Left ventricle myocardium superior (tissue), 1 donor: ENCODE measurements around the gene OR5A1. TPM values are rescaled to one million over a fixed set of nuclear protein-coding genes. Genes with fewer than 3 reads are reported as not detected.

Experiments
- ATAC-seq: fragments of 200-7000 bp; cut with Tn5 transposase; one replicate; pipeline ENCODE4 v1.9.1; 2020; ENCODE audit warnings: mild to moderate bottlenecking, moderate library complexity
- DNase-seq: peaks from one replicate; pipeline ENCODE4 v3.0.0-alpha.2; 2020
- intact Hi-C: fragments of 100-400 bp; cut with micrococcal nuclease; formaldehyde crosslinking; loops from one replicate; pipeline ENCODE4 v1.11.0; 2022
- total RNA-seq: library from RNA; stranded (reverse); fragmentation: NEBNext Ultra II Directional; extraction: Animal tissue kit (Norgen Biotek cat#: 25700); gene quantifications from one replicate; pipeline ENCODE4 v1.2.1, GENCODE V29; 2021
- donor health status: DM: no; HTN: yes; CAD: no; lungs with severe emphysema.

The OR5A1 gene
- total RNA-seq, 1 donor from 2014 or later: not detected

GRCh38 chr11:59463190-59463641 lies 26.9 kb downstream of the OR5A1 start:
- intact Hi-C loops: no loop called here
- ATAC-seq (peak; percentile 69), DNase-seq (no peak)

- intact Hi-C loops: no loop called here
- ATAC-seq (no peak), DNase-seq (no peak)
Observed at GRCh38 chr11:59473015-59473414, 36.7 kb downstream of the OR5A1 start, which contains the start of gene OR4D10. Gene OR4D10 (plus strand): TSS chr11:59473315. CDS start chr11:59477430, 4,115 bp downstream.

- DNase-seq (no peak), ATAC-seq (no peak)
- intact Hi-C loops: no loop called here
Observed at GRCh38 chr11:59475176-59475575, 38.9 kb downstream of the OR5A1 start.

- ATAC-seq: no peak
- intact Hi-C loops: no loop called here
- no peak for DNase-seq
Observed at GRCh38 chr11:59479906-59480305, 43.6 kb downstream of the OR5A1 start.

- intact Hi-C loops: no loop called here
- DNase-seq (no peak), ATAC-seq (no peak)
Observed at GRCh38 chr11:59480359-59480758, 44.1 kb downstream of the OR5A1 start.

Other genes starting within 250 kb of the OR5A1 start
- 13.6 TPM for gene MPEG1, start 223.5 kb upstream of the OR5A1 start, total RNA-seq
- gene OR5AN1, start 77.6 kb upstream of the OR5A1 start, total RNA-seq: not detected
- not detected for gene OR5A2, start 10.1 kb upstream of the OR5A1 start, total RNA-seq
- not detected for gene OR4D6, start 20.5 kb downstream of the OR5A1 start, total RNA-seq
- not detected for gene OR4D10, start 36.8 kb downstream of the OR5A1 start, total RNA-seq
- gene OR4D11, start 67.1 kb downstream of the OR5A1 start, total RNA-seq: not detected
- not detected for gene OR4D9, start 75.1 kb downstream of the OR5A1 start, total RNA-seq
- gene OSBP, start 179.3 kb downstream of the OR5A1 start, total RNA-seq: 40.9 TPM
- gene PATL1, start 232.6 kb downstream of the OR5A1 start, total RNA-seq: 24.5 TPM